Chondrocyte (in vitro differentiated cells): Measurements from ENCODE around the gene KCNQ1OT1. TPM values are rescaled to one million over a fixed set of nuclear protein-coding genes. Genes with fewer than 3 reads are reported as not detected.

Experiments used
- DNase-seq: peaks from one replicate; pipeline ENCODE4 v3.0.0; 2021; ENCODE audit warnings: mixed read lengths, low spot score
- H3K27ac Mint-ChIP-seq: one replicate; pipeline ENCODE4 v1.8.0; 2021; ENCODE audit warnings: mild to moderate bottlenecking, moderate library complexity, mixed read lengths; ENCODE audit not compliant: unreplicated experiment
- H3K27me3 Mint-ChIP-seq: 2 replicates; pipeline ENCODE4 v1.8.0; 2021; ENCODE audit warnings: low read depth, mixed read lengths
- H3K36me3 Mint-ChIP-seq: 2 replicates; pipeline ENCODE4 v1.8.0; 2021; ENCODE audit warnings: low read depth, mixed read lengths
- H3K4me1 Mint-ChIP-seq: 2 replicates; pipeline ENCODE4 v1.8.0; 2021; ENCODE audit warnings: low read depth, mild to moderate bottlenecking, mixed read lengths
- H3K4me3 Mint-ChIP-seq: one replicate; pipeline ENCODE4 v1.8.0; 2021; ENCODE audit warnings: mild to moderate bottlenecking, moderate library complexity, mixed read lengths; ENCODE audit not compliant: unreplicated experiment
- H3K9me3 Mint-ChIP-seq: 2 replicates; pipeline ENCODE4 v1.8.0; 2021; ENCODE audit warnings: low read depth, mixed read lengths
- total RNA-seq: library from RNA; stranded (reverse); gene quantifications from 3 replicates; pipeline ENCODE4 v1.2.1, GENCODE V29; 2021
- TF ChIP-seq, protein P1 (sequence below): fragments of 200-600 bp; sonication (generic); IDR thresholded peaks from 2 replicates; pipeline ENCODE4 v1.5.0; 2021; ENCODE audit warnings: antibody characterized with exemption, mild to moderate bottlenecking, moderate library complexity

KCNQ1OT1 gene
- total RNA-seq, 1 donor from 2014 or later: 2.5 TPM

DNA sequence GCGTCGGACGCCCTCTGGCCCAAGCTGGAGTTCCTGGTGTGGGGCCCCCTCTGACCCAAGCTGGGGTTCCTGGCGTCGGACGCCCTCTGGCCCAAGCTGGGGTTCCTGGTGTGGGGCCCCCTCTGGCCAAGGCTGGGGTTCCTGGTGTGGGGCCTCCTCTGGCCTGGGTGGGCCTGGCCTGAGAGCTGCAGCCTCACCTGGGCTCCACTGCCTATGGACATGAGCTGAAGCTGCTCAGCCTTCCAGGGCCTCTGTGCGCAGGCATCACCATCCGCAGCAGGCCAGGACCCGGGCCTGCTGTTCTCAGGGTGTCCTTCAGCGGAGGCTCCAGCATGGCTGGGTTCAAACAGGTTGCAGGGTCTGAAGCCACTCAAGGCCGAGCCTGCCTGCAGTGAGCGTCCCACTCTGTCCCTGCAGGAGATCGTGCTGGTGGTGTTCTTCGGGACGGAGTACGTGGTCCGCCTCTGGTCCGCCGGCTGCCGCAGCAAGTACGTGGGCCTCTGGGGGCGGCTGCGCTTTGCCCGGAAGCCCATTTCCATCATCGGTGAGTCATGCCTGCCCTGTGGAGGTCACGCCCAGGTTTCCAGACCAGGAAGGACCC is 129.5 kb downstream of the KCNQ1OT1 start:
- H3K27ac Mint-ChIP-seq: no peak overlapping the region
- no peak overlapping the region for H3K4me3 Mint-ChIP-seq
- H3K27me3 Mint-ChIP-seq: no peaks in the 10 kb centered on the region
- H3K36me3 Mint-ChIP-seq: no peaks in the 10 kb centered on the region
- TF ChIP-seq, protein P1, sequence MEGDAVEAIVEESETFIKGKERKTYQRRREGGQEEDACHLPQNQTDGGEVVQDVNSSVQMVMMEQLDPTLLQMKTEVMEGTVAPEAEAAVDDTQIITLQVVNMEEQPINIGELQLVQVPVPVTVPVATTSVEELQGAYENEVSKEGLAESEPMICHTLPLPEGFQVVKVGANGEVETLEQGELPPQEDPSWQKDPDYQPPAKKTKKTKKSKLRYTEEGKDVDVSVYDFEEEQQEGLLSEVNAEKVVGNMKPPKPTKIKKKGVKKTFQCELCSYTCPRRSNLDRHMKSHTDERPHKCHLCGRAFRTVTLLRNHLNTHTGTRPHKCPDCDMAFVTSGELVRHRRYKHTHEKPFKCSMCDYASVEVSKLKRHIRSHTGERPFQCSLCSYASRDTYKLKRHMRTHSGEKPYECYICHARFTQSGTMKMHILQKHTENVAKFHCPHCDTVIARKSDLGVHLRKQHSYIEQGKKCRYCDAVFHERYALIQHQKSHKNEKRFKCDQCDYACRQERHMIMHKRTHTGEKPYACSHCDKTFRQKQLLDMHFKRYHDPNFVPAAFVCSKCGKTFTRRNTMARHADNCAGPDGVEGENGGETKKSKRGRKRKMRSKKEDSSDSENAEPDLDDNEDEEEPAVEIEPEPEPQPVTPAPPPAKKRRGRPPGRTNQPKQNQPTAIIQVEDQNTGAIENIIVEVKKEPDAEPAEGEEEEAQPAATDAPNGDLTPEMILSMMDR: no peak
- DNase-seq: peak; percentile 68
- no peaks in the 10 kb centered on the region for H3K4me1 Mint-ChIP-seq
- H3K9me3 Mint-ChIP-seq: no peaks in the 10 kb centered on the region

DNA sequence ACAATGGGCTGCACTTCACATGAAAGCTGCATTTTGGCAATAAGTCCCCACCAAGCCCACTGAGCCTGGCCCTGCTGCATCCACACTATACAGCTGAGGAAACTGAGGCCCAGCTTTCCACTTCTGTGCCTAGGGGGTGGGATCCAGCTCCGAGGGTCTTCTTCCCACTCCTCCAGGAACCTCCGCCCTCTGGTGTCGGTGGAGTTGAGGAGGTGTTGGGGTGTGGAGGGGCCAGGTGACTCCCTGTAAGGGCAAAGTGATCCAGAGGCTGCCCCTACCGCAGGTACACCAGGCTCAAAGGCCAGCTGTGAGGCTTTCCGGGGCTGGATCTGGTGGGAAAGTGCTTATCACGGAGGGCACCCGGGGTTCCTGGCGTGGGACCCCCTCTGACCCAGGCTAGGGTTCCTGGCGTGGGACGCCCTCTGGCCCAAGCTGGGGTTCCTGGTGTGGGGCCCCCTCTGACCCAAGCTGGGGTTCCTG is 130.0 kb downstream of the KCNQ1OT1 start:
- peaks cover 3% of the 10 kb centered on the region for H3K27me3 Mint-ChIP-seq

GRCh38 chr11:2569321-2569721 is 130.5 kb downstream of the KCNQ1OT1 start:
- peak; percentile 88 for DNase-seq
- Mint-ChIP-seq H3K27me3 (peaks cover 3% of the 10 kb centered on the region), H3K4me3 (no peak overlapping the region)

More for the DNA sequence above, 130.0 kb downstream of the KCNQ1OT1 start:
- Mint-ChIP-seq H3K4me3 (no peak overlapping the region), H3K4me1 (no peaks in the 10 kb centered on the region), H3K27ac (no peak overlapping the region), H3K36me3 (no peaks in the 10 kb centered on the region), H3K9me3 (no peaks in the 10 kb centered on the region)
- DNase-seq: peak; percentile 77
- TF ChIP-seq, protein P1: no peak

GRCh38 chr11:2567026-2567671 is 132.6 kb downstream of the KCNQ1OT1 start:
- H3K27ac Mint-ChIP-seq: no peak overlapping the region
- H3K9me3 Mint-ChIP-seq: no peaks in the 10 kb centered on the region
- TF ChIP-seq, protein P1: no peak
- no peaks in the 10 kb centered on the region for H3K4me1 Mint-ChIP-seq
- H3K4me3 Mint-ChIP-seq: no peak overlapping the region
- peaks cover 3% of the 10 kb centered on the region for H3K27me3 Mint-ChIP-seq
- DNase-seq: no peak
- no peaks in the 10 kb centered on the region for H3K36me3 Mint-ChIP-seq

More at GRCh38 chr11:2569321-2569721, 130.5 kb downstream of the KCNQ1OT1 start:
- Mint-ChIP-seq H3K27ac (no peak overlapping the region), H3K4me1 (no peaks in the 10 kb centered on the region), H3K36me3 (no peaks in the 10 kb centered on the region), H3K9me3 (no peaks in the 10 kb centered on the region)
- TF ChIP-seq, protein P1: no peak

GRCh38 chr11:2566223-2567025 is 133.4 kb downstream of the KCNQ1OT1 start:
- DNase-seq: peak; percentile 91

More at GRCh38 chr11:2566223-2567025, 133.4 kb downstream of the KCNQ1OT1 start:
- Mint-ChIP-seq H3K27ac (no peak overlapping the region), H3K27me3 (peaks cover 3% of the 10 kb centered on the region), H3K4me3 (no peak overlapping the region), H3K9me3 (no peaks in the 10 kb centered on the region), H3K4me1 (no peaks in the 10 kb centered on the region), H3K36me3 (no peaks in the 10 kb centered on the region)
- TF ChIP-seq, protein P1: peak; percentile 13
